ENCODE data around the gene PTPN21.

DNA sequence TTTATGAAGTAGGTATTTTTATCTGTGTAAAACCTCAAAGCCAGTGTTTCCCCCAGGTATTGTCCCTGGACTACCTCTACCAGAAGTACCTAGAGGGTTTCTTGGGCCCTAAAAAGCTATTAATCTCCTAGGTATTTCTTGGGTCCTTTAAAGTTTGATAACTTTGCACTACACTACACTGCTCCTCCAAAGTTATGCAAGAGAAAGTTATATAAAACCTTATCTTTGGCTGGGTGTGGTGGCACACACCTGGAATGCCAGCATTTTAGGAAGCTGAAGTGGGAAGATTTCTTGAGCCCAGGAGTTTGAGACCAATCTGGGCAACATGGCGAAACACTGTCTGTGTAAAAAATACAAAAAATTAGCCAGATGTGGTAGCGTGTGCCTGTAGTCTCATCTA lies 34.9 kb downstream of the PTPN21 start:
- TF ChIP-seq POLR2A (IDR thresholded peaks at IDR 0.05; ENCODE audit: low read length) = no peak
- TF ChIP-seq GATA1 (IDR thresholded peaks at IDR 0.05; ENCODE audit: low read depth, low read length) = no peak

Data from erythroblast (primary cell).